ENCODE results near the gene DLGAP1.

DNA sequence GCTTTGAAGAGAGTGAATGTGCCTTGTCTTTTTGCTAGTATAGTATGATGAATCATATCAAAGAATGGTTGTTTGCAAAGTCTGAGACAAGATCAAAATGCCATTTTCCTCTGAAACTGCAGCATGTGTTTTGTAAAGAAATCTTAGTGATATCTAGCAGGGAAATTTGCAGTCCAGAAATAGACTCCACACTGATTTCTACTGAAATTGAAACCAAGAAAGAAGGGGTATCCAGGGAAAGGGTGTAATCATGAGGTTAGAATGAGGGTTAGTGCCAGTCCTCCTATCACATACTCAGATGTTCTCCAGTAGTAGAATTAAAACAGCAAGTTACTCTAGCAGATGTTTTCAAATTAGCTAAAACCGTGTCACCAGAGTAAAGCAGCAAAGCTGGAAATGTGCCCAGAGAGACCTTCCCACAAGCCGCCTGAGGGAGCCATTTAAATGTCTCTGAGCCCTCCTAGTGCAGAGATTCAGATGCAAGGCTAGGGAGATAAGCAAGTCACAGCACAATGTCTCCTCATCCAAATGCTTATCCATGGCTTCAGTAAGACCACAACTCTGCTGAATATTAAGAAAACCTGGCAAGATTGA is 4.9 kb downstream of the DLGAP1 start:
- TF ChIP-seq, protein P1, sequence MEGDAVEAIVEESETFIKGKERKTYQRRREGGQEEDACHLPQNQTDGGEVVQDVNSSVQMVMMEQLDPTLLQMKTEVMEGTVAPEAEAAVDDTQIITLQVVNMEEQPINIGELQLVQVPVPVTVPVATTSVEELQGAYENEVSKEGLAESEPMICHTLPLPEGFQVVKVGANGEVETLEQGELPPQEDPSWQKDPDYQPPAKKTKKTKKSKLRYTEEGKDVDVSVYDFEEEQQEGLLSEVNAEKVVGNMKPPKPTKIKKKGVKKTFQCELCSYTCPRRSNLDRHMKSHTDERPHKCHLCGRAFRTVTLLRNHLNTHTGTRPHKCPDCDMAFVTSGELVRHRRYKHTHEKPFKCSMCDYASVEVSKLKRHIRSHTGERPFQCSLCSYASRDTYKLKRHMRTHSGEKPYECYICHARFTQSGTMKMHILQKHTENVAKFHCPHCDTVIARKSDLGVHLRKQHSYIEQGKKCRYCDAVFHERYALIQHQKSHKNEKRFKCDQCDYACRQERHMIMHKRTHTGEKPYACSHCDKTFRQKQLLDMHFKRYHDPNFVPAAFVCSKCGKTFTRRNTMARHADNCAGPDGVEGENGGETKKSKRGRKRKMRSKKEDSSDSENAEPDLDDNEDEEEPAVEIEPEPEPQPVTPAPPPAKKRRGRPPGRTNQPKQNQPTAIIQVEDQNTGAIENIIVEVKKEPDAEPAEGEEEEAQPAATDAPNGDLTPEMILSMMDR (IDR thresholded peaks at IDR 0.05; ENCODE audit: insufficient read depth, low read length, poor library complexity, severe bottlenecking), result no peak
- no peak for TF ChIP-seq EZH2phosphoT487 (conservative IDR thresholded peaks at IDR 0.05; ENCODE audit: low read length)
